Placental pericyte (primary cell): ENCODE measurements around the gene PCDHGA11. TPM values are rescaled to one million over a fixed set of nuclear protein-coding genes. Genes with fewer than 3 reads are reported as not detected.

Experiments
- total RNA-seq: library from RNA; depleted of rRNA; stranded (reverse); fragments of >200 nt; gene quantifications from 2 replicates; pipeline ENCODE4 v1.2.3, GENCODE V29; 2012

Gene PCDHGA11
- 12.7 and 19.2 TPM in 2 replicates for total RNA-seq

DNA sequence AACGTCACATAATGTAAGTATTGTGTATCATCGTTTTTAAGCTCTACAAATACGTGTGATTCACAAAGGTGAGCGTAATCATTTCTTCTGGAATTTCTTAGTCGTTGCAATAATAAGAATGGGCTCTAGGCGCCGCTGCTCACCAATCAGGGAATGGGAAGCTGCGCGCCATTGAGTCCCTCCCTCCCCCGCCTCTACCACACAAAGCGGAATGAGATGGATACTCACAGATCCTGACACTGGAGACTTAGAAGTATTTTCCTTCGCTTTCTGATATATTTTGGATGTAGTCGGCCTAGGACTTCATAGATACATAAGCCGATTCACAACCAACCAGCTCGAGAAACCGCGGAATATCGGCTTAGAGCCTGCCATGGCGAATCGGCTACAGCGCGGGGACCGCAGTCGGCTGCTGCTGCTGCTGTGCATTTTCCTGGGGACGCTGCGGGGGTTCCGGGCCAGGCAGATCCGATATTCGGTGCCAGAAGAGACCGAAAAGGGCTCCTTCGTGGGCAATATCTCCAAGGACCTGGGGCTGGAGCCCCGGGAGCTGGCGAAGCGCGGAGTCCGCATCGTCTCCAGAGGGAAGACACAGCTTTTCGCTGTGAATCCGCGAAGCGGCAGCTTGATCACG lies at the start of gene PCDHGA11:
Gene PCDHGA11, plus strand, starts transcription at position 197 of the 634 bp plus-strand sequence. Its CDS starts 177 bp downstream, at position 374.

DNA sequence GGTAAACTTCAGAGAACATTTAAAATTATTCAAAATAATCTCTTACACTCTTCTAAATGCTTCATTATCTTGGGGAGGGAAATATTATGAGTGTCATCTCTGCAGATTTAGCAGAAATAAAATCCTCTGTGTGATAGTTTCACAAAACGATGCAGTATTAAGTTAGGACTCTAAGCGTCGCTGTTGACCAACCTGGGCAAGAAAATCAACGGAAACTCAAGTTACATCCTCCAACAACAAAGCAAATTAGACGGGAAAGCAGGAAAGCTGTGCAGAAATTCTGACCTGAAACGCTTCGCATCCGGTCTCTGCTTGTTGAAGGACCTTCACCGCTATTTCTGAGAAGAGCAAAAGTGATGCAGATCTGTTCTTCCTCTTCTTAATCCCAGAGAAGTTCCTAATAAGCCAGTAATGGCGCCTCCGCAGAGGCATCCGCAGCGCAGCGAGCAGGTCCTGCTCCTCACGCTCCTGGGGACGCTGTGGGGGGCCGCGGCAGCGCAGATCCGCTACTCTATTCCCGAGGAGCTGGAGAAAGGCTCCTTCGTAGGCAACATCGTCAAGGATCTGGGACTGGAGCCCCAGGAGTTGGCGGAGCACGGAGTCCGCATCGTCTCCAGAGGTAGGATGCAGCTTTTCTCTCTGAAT lies 47.1 kb upstream of the PCDHGA11 start, which contains the start of gene PCDHGA6:
Gene PCDHGA6, plus strand, starts transcription at position 219 of the 645 bp plus-strand sequence. Its CDS starts 193 bp downstream, at position 412.

DNA sequence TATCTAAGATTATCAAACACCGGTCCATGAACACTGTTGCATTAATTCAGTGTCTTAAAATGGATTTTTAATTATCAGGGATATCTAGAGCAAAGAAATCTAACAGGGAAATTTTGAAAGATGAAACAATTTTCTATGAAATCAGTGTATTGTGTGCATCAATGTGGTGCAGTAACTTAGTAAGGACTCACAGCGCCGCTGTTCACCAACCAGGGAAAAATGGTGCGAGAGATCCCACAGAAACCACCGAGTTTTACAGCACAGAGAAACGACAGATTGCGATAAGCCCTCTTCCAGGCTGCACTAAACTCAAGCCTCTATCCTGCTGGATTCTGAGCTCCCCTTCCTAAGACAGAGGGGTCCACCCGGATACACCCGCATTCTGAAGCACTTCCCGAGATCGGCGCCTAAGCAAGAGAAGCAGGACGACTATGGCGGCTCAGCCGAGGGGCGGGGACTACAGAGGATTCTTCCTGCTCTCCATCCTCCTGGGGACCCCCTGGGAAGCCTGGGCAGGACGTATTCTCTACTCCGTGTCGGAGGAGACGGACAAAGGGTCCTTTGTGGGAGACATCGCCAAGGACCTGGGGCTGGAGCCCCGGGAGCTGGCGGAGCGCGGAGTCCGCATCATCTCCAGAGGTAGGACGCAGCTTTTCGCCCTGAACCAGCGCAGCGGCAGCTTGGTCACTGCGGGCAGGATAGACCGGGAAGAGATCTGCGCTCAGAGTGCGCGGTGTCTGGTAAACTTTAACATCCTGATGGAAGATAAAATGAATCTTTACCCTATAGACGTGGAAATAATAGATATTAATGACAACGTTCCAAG lies 38.2 kb upstream of the PCDHGA11 start, which contains the start of gene PCDHGA7:
Gene PCDHGA7, plus strand, starts transcription at position 274 of the 826 bp plus-strand sequence. Its CDS starts 158 bp downstream, at position 432.

DNA sequence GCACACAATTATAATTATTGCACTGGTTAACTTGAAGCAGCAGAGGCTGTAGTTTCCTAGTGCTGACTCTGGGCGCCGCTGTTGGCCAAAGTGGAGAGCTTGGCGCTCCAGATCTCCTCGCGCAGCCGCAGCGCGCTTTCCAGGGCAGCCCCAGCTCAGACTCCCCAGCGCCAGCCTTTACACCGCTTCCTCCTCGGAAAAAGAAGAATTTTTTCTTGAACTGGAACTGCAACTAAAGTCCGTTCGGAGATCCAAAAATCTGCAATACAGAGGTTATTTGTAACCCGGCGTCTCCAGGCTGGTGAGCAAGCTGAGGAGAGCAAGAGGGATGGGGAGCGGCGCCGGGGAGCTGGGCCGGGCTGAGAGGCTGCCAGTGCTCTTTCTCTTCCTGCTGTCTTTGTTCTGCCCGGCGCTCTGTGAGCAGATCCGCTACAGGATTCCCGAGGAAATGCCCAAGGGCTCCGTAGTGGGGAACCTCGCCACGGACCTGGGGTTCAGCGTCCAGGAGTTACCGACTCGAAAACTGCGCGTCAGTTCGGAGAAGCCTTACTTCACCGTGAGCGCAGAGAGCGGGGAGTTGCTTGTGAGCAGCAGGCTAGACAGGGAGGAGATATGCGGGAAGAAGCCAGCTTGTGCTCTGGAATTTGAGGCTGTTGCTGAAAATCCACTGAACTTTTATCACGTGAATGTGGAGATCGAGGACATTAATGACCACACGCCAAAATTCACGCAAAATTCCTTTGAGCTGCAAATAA lies 33.1 kb upstream of the PCDHGA11 start, which contains the start of gene PCDHGB4:
Gene PCDHGB4, plus strand, starts transcription at position 142 of the 755 bp plus-strand sequence. Its CDS starts 187 bp downstream, at position 329.

DNA sequence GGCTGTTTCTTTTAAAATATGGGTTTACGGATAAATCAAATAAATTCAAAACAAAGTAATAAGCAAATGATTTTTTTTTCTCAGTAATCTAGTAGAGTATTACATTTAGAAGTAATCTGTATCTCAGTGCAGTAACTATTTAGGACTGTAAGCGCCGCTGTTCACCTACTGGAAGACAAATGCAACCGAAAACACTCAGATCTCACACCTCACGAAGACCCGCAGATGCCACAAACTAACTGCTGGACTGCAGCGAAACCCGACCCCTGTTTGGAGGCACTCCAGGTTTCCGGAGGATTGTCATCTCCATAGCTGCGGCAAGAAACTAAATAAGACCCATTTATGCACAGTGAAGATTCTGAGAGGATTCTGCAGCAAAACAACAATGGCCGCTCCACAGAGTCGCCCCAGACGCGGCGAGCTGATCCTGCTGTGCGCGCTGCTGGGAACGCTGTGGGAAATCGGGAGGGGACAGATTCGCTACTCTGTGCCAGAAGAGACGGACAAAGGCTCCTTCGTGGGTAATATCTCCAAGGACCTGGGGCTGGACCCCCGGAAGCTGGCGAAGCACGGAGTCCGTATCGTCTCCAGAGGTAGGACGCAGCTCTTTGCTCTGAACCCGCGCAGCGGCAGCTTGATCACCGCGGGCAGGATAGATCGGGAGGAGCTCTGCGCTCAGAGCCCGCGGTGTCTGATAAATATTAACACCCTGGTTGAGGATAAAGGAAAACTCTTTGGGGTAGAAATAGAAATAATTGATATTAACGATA lies 28.2 kb upstream of the PCDHGA11 start, which contains the start of gene PCDHGA8:
Gene PCDHGA8, plus strand, starts transcription at position 205 of the 770 bp plus-strand sequence. Its CDS starts 181 bp downstream, at position 386.

DNA sequence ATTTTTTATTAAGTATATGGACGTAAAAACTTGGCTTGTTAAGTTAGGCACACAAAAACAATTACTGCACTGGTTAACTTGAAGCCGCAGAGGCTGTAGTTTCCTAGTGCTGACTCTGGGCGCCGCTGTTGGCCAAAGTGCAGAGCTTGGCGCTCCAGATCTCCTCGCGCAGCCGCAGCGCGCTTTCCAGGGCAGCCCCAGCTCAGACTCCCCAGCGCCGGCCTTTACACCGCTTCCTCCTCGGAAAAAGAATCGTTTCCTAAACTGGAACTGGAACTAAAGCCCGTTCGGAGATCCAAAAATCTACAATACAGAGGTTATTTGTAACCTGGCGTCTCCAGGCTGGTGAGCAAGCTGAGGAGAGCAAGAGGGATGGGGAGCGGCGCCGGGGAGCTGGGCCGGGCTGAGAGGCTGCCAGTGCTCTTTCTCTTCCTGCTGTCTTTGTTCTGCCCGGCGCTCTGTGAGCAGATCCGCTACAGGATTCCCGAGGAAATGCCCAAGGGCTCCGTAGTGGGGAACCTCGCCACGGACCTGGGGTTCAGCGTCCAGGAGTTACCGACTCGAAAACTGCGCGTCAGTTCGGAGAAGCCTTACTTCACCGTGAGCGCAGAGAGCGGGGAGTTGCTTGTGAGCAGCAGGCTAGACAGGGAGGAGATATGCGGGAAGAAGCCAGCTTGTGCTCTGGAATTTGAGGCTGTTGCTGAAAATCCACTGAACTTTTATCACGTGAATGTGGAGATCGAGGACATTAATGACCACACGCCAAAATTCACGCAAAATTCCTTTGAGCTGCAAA lies 22.9 kb upstream of the PCDHGA11 start, which contains the start of gene PCDHGB5:
Gene PCDHGB5, plus strand, starts transcription at position 192 of the 796 bp plus-strand sequence. Its CDS starts 181 bp downstream, at position 373.

DNA sequence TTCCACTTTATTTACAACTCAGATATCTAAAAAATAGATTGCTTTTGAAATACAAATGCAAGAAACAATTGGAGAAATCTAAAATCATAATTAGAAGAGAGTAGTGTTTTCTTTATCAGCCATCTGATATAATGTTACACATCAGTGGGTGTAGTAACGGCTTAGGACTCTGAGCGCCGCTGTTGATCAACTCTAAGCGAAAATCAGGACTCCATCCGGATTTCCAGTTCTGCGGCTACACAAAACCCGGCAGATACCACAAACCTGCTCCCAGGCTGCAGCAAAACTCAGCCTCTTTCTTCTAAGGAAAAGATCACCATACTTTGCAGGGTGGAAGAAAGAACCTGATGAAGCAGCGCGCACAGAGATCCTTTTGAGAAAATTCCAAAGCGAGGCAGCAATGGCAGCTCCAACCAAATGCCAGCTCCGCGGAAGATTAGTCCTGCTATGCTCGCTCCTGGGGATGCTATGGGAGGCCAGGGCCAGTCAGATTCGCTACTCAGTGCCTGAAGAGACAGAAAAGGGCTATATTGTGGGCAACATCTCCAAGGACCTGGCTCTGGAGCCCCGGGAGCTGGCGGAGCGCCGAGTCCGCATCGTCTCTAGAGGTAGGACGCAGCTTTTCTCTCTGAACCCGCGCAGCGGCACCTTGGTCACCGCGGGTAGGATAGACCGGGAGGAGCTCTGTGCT lies 18.2 kb upstream of the PCDHGA11 start, which contains the start of gene PCDHGA9:
Gene PCDHGA9, plus strand, starts transcription at position 226 of the 691 bp plus-strand sequence. Its CDS starts 175 bp downstream, at position 401.

DNA sequence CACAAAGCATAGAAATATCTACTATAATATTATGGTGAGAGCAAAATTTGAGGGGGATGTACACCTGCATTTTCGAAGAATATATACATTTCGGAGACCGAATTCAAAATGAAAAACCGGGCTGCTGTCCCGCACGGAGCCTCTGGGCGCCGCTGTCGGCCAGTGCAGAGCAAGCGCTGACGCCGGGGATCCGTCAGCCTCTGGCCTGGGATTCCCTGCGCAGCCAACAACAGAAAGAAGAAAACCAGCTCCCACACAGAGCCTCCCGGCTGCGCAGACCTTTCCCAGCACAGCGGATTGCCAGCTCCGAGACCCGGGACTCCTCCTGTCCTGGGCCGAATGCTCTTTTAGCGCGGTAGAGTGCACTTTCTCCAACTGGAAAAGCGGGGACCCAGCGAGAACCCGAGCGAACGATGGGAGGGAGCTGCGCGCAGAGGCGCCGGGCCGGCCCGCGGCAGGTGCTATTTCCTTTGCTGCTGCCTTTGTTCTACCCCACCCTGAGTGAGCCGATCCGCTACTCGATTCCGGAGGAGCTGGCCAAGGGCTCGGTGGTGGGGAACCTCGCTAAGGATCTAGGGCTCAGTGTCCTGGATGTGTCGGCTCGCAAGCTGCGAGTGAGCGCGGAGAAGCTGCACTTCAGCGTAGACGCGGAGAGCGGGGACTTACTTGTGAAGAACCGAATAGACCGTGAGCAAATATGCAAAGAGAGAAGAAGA lies 12.9 kb upstream of the PCDHGA11 start, which contains the start of gene PCDHGB6:
Gene PCDHGB6, plus strand, starts transcription at position 232 of the 716 bp plus-strand sequence. Its CDS starts 182 bp downstream, at position 414.

DNA sequence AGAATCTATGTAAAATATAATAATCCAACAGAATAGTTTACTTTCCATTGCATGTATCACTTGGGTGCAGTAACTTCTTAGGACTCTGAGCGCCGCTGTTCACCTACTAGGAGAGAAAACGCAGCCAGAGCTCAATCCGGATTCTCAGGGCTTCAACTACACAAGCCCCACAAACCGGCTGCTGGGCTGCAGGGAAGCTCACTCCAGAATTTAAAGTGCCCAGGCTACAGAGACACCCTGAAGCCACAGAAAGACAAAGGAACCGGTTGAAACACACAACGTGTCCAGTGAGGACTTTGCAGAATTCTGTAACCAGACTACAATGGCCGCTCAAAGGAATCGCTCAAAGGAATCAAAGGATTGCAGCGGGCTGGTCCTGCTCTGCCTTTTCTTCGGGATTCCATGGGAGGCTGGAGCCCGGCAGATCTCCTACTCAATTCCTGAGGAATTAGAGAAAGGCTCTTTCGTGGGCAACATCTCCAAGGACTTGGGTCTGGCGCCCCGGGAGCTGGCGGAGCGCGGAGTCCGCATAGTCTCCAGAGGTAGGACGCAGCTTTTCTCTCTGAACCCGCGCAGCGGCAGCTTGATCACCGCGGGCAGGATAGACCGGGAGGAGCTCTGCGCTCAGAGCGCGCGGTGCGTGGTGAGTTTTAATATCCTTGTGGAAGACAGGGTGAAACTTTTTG lies 7.9 kb upstream of the PCDHGA11 start, which contains the start of gene PCDHGA10:
Gene PCDHGA10, plus strand, starts transcription at position 134 of the 686 bp plus-strand sequence. Its CDS starts 189 bp downstream, at position 323.

DNA sequence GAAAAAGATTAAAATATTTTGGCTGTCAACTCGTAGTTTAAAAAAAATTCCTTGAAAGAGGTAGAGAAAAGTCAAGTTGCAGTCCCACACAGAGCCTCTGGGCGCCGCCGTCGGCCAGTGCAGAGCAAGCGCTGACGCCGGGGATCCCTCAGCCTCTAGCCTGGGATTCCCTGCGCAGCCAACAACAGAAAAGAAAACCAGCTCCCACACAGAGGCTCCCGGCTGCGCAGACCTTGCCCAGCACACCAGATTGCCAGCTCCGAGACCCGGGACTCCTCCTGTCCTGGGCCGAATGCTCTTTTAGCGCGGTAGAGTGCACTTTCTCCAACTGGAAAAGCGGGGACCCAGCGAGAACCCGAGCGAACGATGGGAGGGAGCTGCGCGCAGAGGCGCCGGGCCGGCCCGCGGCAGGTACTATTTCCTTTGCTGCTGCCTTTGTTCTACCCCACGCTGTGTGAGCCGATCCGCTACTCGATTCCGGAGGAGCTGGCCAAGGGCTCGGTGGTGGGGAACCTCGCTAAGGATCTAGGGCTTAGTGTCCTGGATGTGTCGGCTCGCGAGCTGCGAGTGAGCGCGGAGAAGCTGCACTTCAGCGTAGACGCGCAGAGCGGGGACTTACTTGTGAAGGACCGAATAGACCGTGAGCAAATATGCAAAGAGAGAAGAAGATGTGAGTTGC lies 3.2 kb upstream of the PCDHGA11 start, which contains the start of gene PCDHGB7:
Gene PCDHGB7, plus strand, starts transcription at position 184 of the 679 bp plus-strand sequence. Its CDS starts 183 bp downstream, at position 367.

DNA sequence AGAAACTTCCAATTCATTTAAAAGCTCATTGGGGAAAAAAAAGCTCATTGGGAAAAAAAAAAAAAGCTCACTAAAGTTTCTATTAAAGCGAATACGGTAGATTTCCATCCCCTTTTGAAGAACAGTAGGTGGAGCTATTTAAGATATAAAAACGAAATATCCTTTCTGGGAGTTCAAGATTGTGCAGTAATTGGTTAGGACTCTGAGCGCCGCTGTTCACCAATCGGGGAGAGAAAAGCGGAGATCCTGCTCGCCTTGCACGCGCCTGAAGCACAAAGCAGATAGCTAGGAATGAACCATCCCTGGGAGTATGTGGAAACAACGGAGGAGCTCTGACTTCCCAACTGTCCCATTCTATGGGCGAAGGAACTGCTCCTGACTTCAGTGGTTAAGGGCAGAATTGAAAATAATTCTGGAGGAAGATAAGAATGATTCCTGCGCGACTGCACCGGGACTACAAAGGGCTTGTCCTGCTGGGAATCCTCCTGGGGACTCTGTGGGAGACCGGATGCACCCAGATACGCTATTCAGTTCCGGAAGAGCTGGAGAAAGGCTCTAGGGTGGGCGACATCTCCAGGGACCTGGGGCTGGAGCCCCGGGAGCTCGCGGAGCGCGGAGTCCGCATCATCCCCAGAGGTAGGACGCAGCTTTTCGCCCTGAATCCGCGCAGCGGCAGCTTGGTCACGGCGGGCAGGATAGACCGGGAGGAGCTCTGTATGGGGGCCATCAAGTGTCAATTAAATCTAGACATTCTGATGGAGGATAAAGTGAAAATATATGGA lies 9.7 kb downstream of the PCDHGA11 start, which contains the start of gene PCDHGA12:
Gene PCDHGA12, plus strand, starts transcription at position 176 of the 782 bp plus-strand sequence. Its CDS starts 253 bp downstream, at position 429.

Other genes with a start within 250 kb of the PCDHGA11 start
- under 0.01 and 0.14 TPM in 2 replicates for gene PCDHB7, start 248.4 kb upstream of the PCDHGA11 start, total RNA-seq
- gene PCDHB8, start 243.3 kb upstream of the PCDHGA11 start, total RNA-seq: 0.29 TPM in 1 of 2 replicates, not detected in the other
- gene PCDHB16, start 238.7 kb upstream of the PCDHGA11 start, total RNA-seq: under 0.01 and 0.14 TPM in 2 replicates
- 0.14 TPM in 1 of 2 replicates, not detected in the other for gene PCDHB9, start 233.9 kb upstream of the PCDHGA11 start, total RNA-seq
- 0.22 and 0.43 TPM in 2 replicates for gene PCDHB10, start 228.7 kb upstream of the PCDHGA11 start, total RNA-seq
- under 0.01 and 0.29 TPM in 2 replicates for gene PCDHB11, start 221.4 kb upstream of the PCDHGA11 start, total RNA-seq
- gene PCDHB12, start 212.3 kb upstream of the PCDHGA11 start, total RNA-seq: under 0.01 TPM in 1 of 2 replicates, not detected in the other
- gene PCDHB13, start 207.1 kb upstream of the PCDHGA11 start, total RNA-seq: 0.22 and 0.29 TPM in 2 replicates
- 0.29 and 0.44 TPM in 2 replicates for gene PCDHB14, start 197.7 kb upstream of the PCDHGA11 start, total RNA-seq
- gene PCDHB15, start 175.7 kb upstream of the PCDHGA11 start, total RNA-seq: under 0.01 and 0.14 TPM in 2 replicates
- 0.44 and 2.0 TPM in 2 replicates for gene SLC25A2, start 117.0 kb upstream of the PCDHGA11 start, total RNA-seq
- gene TAF7, start 100.3 kb upstream of the PCDHGA11 start, total RNA-seq: 43.1 and 61.6 TPM in 2 replicates
- 0.43 and 0.88 TPM in 2 replicates for gene PCDHGA1, start 90.5 kb upstream of the PCDHGA11 start, total RNA-seq
- 2.0 and 6.3 TPM in 2 replicates for gene PCDHGA2, start 82.3 kb upstream of the PCDHGA11 start, total RNA-seq
- gene PCDHGA3, start 77.2 kb upstream of the PCDHGA11 start, total RNA-seq: 4.0 and 5.5 TPM in 2 replicates
- gene PCDHGB1, start 71.0 kb upstream of the PCDHGA11 start, total RNA-seq: 1.8 and 1.9 TPM in 2 replicates
- 5.0 and 6.1 TPM in 2 replicates for gene PCDHGA4, start 66.0 kb upstream of the PCDHGA11 start, total RNA-seq
- gene PCDHGB2, start 61.1 kb upstream of the PCDHGA11 start, total RNA-seq: 2.2 and 3.1 TPM in 2 replicates
- gene PCDHGA5, start 56.9 kb upstream of the PCDHGA11 start, total RNA-seq: 1.5 and 1.9 TPM in 2 replicates
- gene PCDHGB3, start 50.8 kb upstream of the PCDHGA11 start, total RNA-seq: 2.6 and 3.3 TPM in 2 replicates
- gene PCDHGA6, start 47.2 kb upstream of the PCDHGA11 start, total RNA-seq: 4.3 and 4.8 TPM in 2 replicates
- gene PCDHGA7, start 38.3 kb upstream of the PCDHGA11 start, total RNA-seq: 4.3 and 7.7 TPM in 2 replicates
- 28.2 and 30.4 TPM in 2 replicates for gene PCDHGB4, start 33.4 kb upstream of the PCDHGA11 start, total RNA-seq
- 2.4 and 3.3 TPM in 2 replicates for gene PCDHGA8, start 28.4 kb upstream of the PCDHGA11 start, total RNA-seq
- gene PCDHGB5, start 23.1 kb upstream of the PCDHGA11 start, total RNA-seq: 27.3 and 27.4 TPM in 2 replicates
- gene PCDHGA9, start 18.3 kb upstream of the PCDHGA11 start, total RNA-seq: 4.6 and 6.2 TPM in 2 replicates
- 4.3 and 5.3 TPM in 2 replicates for gene PCDHGB6, start 13.0 kb upstream of the PCDHGA11 start, total RNA-seq
- 13.2 and 14.0 TPM in 2 replicates for gene PCDHGA10, start 8.1 kb upstream of the PCDHGA11 start, total RNA-seq
- gene PCDHGB7, start 3.4 kb upstream of the PCDHGA11 start, total RNA-seq: 7.6 and 14.0 TPM in 2 replicates
- 30.0 and 37.5 TPM in 2 replicates for gene PCDHGA12, start 9.5 kb downstream of the PCDHGA11 start, total RNA-seq
- 81.9 and 107 TPM in 2 replicates for gene PCDHGC3, start 54.9 kb downstream of the PCDHGA11 start, total RNA-seq
- gene PCDHGC4, start 64.0 kb downstream of the PCDHGA11 start, total RNA-seq: 4.4 and 5.0 TPM in 2 replicates
- gene PCDHGC5, start 68.0 kb downstream of the PCDHGA11 start, total RNA-seq: 3.9 and 6.6 TPM in 2 replicates
- gene DIAPH1, start 197.9 kb downstream of the PCDHGA11 start, total RNA-seq: 14.9 and 38.7 TPM in 2 replicates
- 38.1 and 71.7 TPM in 2 replicates for gene HDAC3, start 215.8 kb downstream of the PCDHGA11 start, total RNA-seq
- 6.7 and 9.6 TPM in 2 replicates for gene RELL2, start 215.9 kb downstream of the PCDHGA11 start, total RNA-seq
- gene FCHSD1, start 230.4 kb downstream of the PCDHGA11 start, total RNA-seq: 25.2 and 26.3 TPM in 2 replicates